BLaER1 treated with 17β-estradiol and CSF1 and Interleukin-3, amounts not matched to agents 10 nM and 100 nM (cell line): Measurements from ENCODE around the gene WDR45B.

ENCODE experiments used
- H3K27ac ChIP-seq, 11 experiments: shearing (Covaris generic); formaldehyde crosslinking; 2 replicates each; pipeline ENCODE4 v1.8.1; 2022
- H3K27me3 ChIP-seq, 11 experiments: shearing (Covaris generic); formaldehyde crosslinking; 2 replicates each; pipeline ENCODE4 v1.8.1; 2022
- H3K36me3 ChIP-seq, 11 experiments: shearing (Covaris generic); formaldehyde crosslinking; 2 replicates each; pipeline ENCODE4 v1.8.1; 2022
- H3K4me1 ChIP-seq, 10 experiments: shearing (Covaris generic); formaldehyde crosslinking; 2 replicates each; pipeline ENCODE4 v1.8.1; 2022
- H3K4me2 ChIP-seq, 11 experiments: shearing (Covaris generic); formaldehyde crosslinking; 2 replicates each; pipeline ENCODE4 v1.8.1; 2022
- H3K4me3 ChIP-seq, 10 experiments: shearing (Covaris generic); formaldehyde crosslinking; 2 replicates each; pipeline ENCODE4 v1.8.1; 2022
- H3K9ac ChIP-seq, 11 experiments: shearing (Covaris generic); formaldehyde crosslinking; 2 replicates each; pipeline ENCODE4 v1.8.1; 2022
- H3K9me3 ChIP-seq, 11 experiments: shearing (Covaris generic); formaldehyde crosslinking; replicated peaks in 1 of 11; 2 replicates each; pipeline ENCODE4 v1.8.1; 2022
- H4K20me1 ChIP-seq, 11 experiments: shearing (Covaris generic); formaldehyde crosslinking; 2 replicates each; pipeline ENCODE4 v1.8.1; 2022
- Cebpa-rat ChIP-seq, 11 experiments: shearing (Covaris generic); IDR thresholded peaks; 2 replicates each; pipeline ENCODE4 v1.8.1; 2022

Gene WDR45B

GRCh38 chr17:82663381-82664275 lies 15.4 kb upstream of the WDR45B start:
- TF ChIP-seq Cebpa-rat (IDR thresholded peaks at IDR 0.05): no peak
- Histone ChIP-seq H3K9ac (no peak overlapping the region), H3K36me3 (peaks cover 0 to 5% (median 0%) of the 10 kb centered on the region in 11 experiments; a peak in 2 of 22 replicates), H4K20me1 (peaks cover 0 to 30% (median 0%) of the 10 kb centered on the region in 11 experiments; a peak in 4 of 22 replicates), H3K9me3 (no peaks in the 10 kb centered on the region), H3K4me1 (peaks cover 12 to 63% (median 54%) of the 10 kb centered on the region in 10 experiments), H3K4me3 (no peak overlapping the region), H3K4me2 (peak overlapping the region in 9 of 11 experiments; percentile 15 to 65 (median 59); a peak in 17 of 22 replicates), H3K27me3 (peaks cover 0 to 22% (median 7%) of the 10 kb centered on the region in 11 experiments; a peak in 12 of 22 replicates), H3K27ac (no peak overlapping the region)

GRCh38 chr17:82662711-82663261 lies 14.5 kb upstream of the WDR45B start:
- Histone ChIP-seq H3K4me3 (no peak overlapping the region), H3K27ac (no peak overlapping the region), H3K27me3 (peaks cover 0 to 22% (median 7%) of the 10 kb centered on the region in 11 experiments; a peak in 12 of 22 replicates), H3K36me3 (peaks cover 0 to 5% (median 0%) of the 10 kb centered on the region in 11 experiments; a peak in 2 of 22 replicates), H3K9ac (no peak overlapping the region), H3K4me1 (peaks cover 5 to 55% (median 46%) of the 10 kb centered on the region in 10 experiments; a peak in 18 of 20 replicates), H3K4me2 (peak overlapping the region in 8 of 11 experiments; percentile 40 to 65 (median 60); a peak in 14 of 22 replicates), H4K20me1 (peaks cover 0 to 30% (median 0%) of the 10 kb centered on the region in 11 experiments; a peak in 4 of 22 replicates), H3K9me3 (no peaks in the 10 kb centered on the region)
- TF ChIP-seq Cebpa-rat (IDR thresholded peaks at IDR 0.05): no peak

GRCh38 chr17:82661717-82662683 lies 13.8 kb upstream of the WDR45B start:
- no peak overlapping the region for H3K9ac ChIP-seq
- H3K4me3 ChIP-seq: no peak overlapping the region
- H3K27ac ChIP-seq: no peak overlapping the region
- TF ChIP-seq Cebpa-rat (IDR thresholded peaks at IDR 0.05): no peak
- peak overlapping the region in 8 of 11 experiments; percentile 36 to 64 (median 60); a peak in 17 of 22 replicates for H3K4me2 ChIP-seq
- H3K9me3 ChIP-seq: no peaks in the 10 kb centered on the region
- H4K20me1 ChIP-seq: peaks cover 0 to 24% (median 0%) of the 10 kb centered on the region in 11 experiments; a peak in 4 of 22 replicates
- peaks cover 0 to 22% (median 7%) of the 10 kb centered on the region in 11 experiments; a peak in 12 of 22 replicates for H3K27me3 ChIP-seq
- peaks cover 0 to 47% (median 38%) of the 10 kb centered on the region in 10 experiments; a peak in 16 of 20 replicates for H3K4me1 ChIP-seq
- peaks cover 0 to 5% (median 0%) of the 10 kb centered on the region in 11 experiments; a peak in 2 of 22 replicates for H3K36me3 ChIP-seq

GRCh38 chr17:82659886-82660285 lies 11.6 kb upstream of the WDR45B start:
- peaks cover 10 to 53% (median 46%) of the 10 kb centered on the region in 10 experiments for H3K4me1 ChIP-seq
- H3K9me3 ChIP-seq: no peaks in the 10 kb centered on the region
- H3K27me3 ChIP-seq: peaks cover 0 to 22% (median 7%) of the 10 kb centered on the region in 11 experiments; a peak in 12 of 22 replicates
- H3K9ac ChIP-seq: no peak overlapping the region
- no peak for TF ChIP-seq Cebpa-rat (IDR thresholded peaks at IDR 0.05)
- H4K20me1 ChIP-seq: peaks cover 0 to 22% (median 0%) of the 10 kb centered on the region in 11 experiments; a peak in 4 of 22 replicates
- no peak overlapping the region for H3K4me2 ChIP-seq
- H3K4me3 ChIP-seq: no peak overlapping the region
- H3K36me3 ChIP-seq: peaks cover 0 to 5% (median 0%) of the 10 kb centered on the region in 11 experiments; a peak in 2 of 22 replicates
- no peak overlapping the region for H3K27ac ChIP-seq

- TF ChIP-seq Cebpa-rat (IDR thresholded peaks at IDR 0.05): no peak
- peaks cover 0 to 22% (median 7%) of the 10 kb centered on the region in 11 experiments; a peak in 12 of 22 replicates for H3K27me3 ChIP-seq
- H3K4me2 ChIP-seq: no peak overlapping the region
- no peak overlapping the region for H3K9ac ChIP-seq
- H3K27ac ChIP-seq: no peak overlapping the region
- H3K9me3 ChIP-seq: no peaks in the 10 kb centered on the region
- H3K4me1 ChIP-seq: peaks cover 20 to 53% (median 46%) of the 10 kb centered on the region in 10 experiments
- peaks cover 0 to 5% (median 0%) of the 10 kb centered on the region in 11 experiments; a peak in 2 of 22 replicates for H3K36me3 ChIP-seq
- H4K20me1 ChIP-seq: peaks cover 0 to 17% (median 0%) of the 10 kb centered on the region in 11 experiments; a peak in 3 of 22 replicates
- no peak overlapping the region for H3K4me3 ChIP-seq
Measured at GRCh38 chr17:82658796-82659452, 10.7 kb upstream of the WDR45B start.

- H4K20me1 ChIP-seq: peaks cover 0 to 14% (median 0%) of the 10 kb centered on the region in 11 experiments; a peak in 3 of 22 replicates
- H3K27ac ChIP-seq: no peak overlapping the region
- H3K4me1 ChIP-seq: peaks cover 24 to 53% (median 46%) of the 10 kb centered on the region in 10 experiments
- no peak overlapping the region for H3K4me3 ChIP-seq
- H3K9me3 ChIP-seq: no peaks in the 10 kb centered on the region
- TF ChIP-seq Cebpa-rat (IDR thresholded peaks at IDR 0.05): no peak
- H3K27me3 ChIP-seq: peaks cover 0 to 16% (median 3%) of the 10 kb centered on the region in 11 experiments; a peak in 12 of 22 replicates
- H3K36me3 ChIP-seq: peaks cover 0 to 5% (median 0%) of the 10 kb centered on the region in 11 experiments; a peak in 2 of 22 replicates
- H3K9ac ChIP-seq: no peak overlapping the region
- H3K4me2 ChIP-seq: no peak overlapping the region
Measured at GRCh38 chr17:82658331-82658730, 10.1 kb upstream of the WDR45B start.

- no peak for TF ChIP-seq Cebpa-rat (IDR thresholded peaks at IDR 0.05)
- H4K20me1 ChIP-seq: peaks cover 0 to 10% (median 0%) of the 10 kb centered on the region in 11 experiments; a peak in 3 of 22 replicates
- H3K4me2 ChIP-seq: no peak overlapping the region
- H3K36me3 ChIP-seq: peaks cover 0 to 5% (median 0%) of the 10 kb centered on the region in 11 experiments; a peak in 2 of 22 replicates
- H3K9me3 ChIP-seq: no peaks in the 10 kb centered on the region
- no peak overlapping the region for H3K9ac ChIP-seq
- peaks cover 24 to 52% (median 46%) of the 10 kb centered on the region in 10 experiments for H3K4me1 ChIP-seq
- H3K27me3 ChIP-seq: peaks cover 0 to 12% (median 0%) of the 10 kb centered on the region in 11 experiments; a peak in 9 of 22 replicates
- H3K27ac ChIP-seq: no peak overlapping the region
- no peak overlapping the region for H3K4me3 ChIP-seq
Measured at GRCh38 chr17:82657926-82658325, 9.7 kb upstream of the WDR45B start.
